Astrocyte (in vitro differentiated cells and primary cell): ENCODE data around the gene FOXP2.

Experiments
- EZH2 ChIP-seq: IDR thresholded peaks from 2 replicates; pipeline ENCODE4 v1.6.1; 2012; ENCODE audit warnings: mild to moderate bottlenecking, low read length, inconsistent platforms; ENCODE audit not compliant: insufficient read depth
- TF ChIP-seq, protein P1 (sequence below): IDR thresholded peaks from 2 replicates; pipeline ENCODE4 v1.5.1; 2011; ENCODE audit warnings: low read depth, mild to moderate bottlenecking, inconsistent platforms, low read length, moderate library complexity; ENCODE audit not compliant: insufficient read depth

DNA sequence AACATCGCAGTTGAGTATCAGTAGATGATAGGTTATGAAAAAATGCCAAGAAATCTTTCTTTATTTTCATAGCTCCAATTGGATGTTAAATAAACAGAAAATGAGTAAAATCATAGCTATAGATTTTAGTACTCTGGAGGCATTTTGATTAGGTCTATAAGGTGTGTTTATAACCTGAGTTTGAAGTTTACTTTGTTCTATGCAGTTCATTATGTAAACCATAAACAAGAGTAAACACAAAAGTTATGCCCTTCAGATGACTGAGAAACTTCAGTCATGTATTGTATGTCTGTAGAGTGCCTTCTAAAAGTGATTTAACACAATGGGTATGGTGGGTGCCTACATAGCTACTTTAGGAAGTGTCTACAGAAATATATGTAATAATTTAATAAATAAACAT, 13.6 kb downstream of the FOXP2 start:
- TF ChIP-seq, protein P1, sequence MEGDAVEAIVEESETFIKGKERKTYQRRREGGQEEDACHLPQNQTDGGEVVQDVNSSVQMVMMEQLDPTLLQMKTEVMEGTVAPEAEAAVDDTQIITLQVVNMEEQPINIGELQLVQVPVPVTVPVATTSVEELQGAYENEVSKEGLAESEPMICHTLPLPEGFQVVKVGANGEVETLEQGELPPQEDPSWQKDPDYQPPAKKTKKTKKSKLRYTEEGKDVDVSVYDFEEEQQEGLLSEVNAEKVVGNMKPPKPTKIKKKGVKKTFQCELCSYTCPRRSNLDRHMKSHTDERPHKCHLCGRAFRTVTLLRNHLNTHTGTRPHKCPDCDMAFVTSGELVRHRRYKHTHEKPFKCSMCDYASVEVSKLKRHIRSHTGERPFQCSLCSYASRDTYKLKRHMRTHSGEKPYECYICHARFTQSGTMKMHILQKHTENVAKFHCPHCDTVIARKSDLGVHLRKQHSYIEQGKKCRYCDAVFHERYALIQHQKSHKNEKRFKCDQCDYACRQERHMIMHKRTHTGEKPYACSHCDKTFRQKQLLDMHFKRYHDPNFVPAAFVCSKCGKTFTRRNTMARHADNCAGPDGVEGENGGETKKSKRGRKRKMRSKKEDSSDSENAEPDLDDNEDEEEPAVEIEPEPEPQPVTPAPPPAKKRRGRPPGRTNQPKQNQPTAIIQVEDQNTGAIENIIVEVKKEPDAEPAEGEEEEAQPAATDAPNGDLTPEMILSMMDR: no peak
- no peak for TF ChIP-seq EZH2
